ENCODE data around the gene GSAP.
"Not testable (repeated sequence)": the region's sequence is repeated elsewhere in the genome, so short reads cannot be mapped to it uniquely, and the experiment has no call there.

Gene GSAP

GRCh38 chr7:77284005-77284404 is 132.1 kb downstream of the GSAP start:
- no peak for DNase-seq (ENCODE audit: low read depth in 2 of 2)

GRCh38 chr7:77282897-77283296 is 133.3 kb downstream of the GSAP start:
- no peak for DNase-seq (ENCODE audit: low read depth in 2 of 2)

- DNase-seq (ENCODE audit: low read depth in 2 of 2) = no peak
These were observed 134.2 kb downstream of the GSAP start for GRCh38 chr7:77281780-77282478.

- no peak for DNase-seq (ENCODE audit: low read depth in 2 of 2)
These were observed 140.0 kb downstream of the GSAP start for GRCh38 chr7:77276120-77276519.

GRCh38 chr7:77275663-77276062 is 140.5 kb downstream of the GSAP start:
- not testable (repeated sequence) for DNase-seq (ENCODE audit: low read depth in 2 of 2)

- DNase-seq (ENCODE audit: low read depth in 2 of 2) = no peak
These were observed 144.4 kb downstream of the GSAP start for GRCh38 chr7:77271766-77272165.

- DNase-seq (ENCODE audit: low read depth in 2 of 2) = no peak
These were observed 146.1 kb downstream of the GSAP start for GRCh38 chr7:77270094-77270480.

GRCh38 chr7:77269360-77270093 is 146.6 kb downstream of the GSAP start:
- DNase-seq (ENCODE audit: low read depth in 2 of 2) = no peak

- no peak for DNase-seq (ENCODE audit: low read depth in 2 of 2)
These were observed 149.8 kb downstream of the GSAP start for GRCh38 chr7:77266291-77266794.

- no peak for DNase-seq (ENCODE audit: low read depth in 2 of 2)
These were observed 150.5 kb downstream of the GSAP start for GRCh38 chr7:77265666-77266065.

- DNase-seq (ENCODE audit: low read depth in 2 of 2) = no peak
These were observed 153.8 kb downstream of the GSAP start for GRCh38 chr7:77262316-77262715.
